DND-41 (cell line): Measurements from ENCODE around the gene FTO.
A peak's percentile ranks its signal among the peaks of the same experiment; 100 is the strongest.

ENCODE experiments used
- ATAC-seq: fragments of 200-7000 bp; cut with Tn5 transposase; 3 replicates; pipeline ENCODE4 v1.9.1; 2021; ENCODE audit warnings: low read depth; ENCODE audit not compliant: insufficient read depth
- DNase-seq: peaks from one replicate; pipeline ENCODE4 v3.0.0-alpha.2; 2020
- H2AFZ ChIP-seq: 2 replicates; pipeline ENCODE4 v1.6.0; 2012; ENCODE audit warnings: low read depth, low read length
- H3K27ac ChIP-seq: 2 replicates; pipeline ENCODE4 v1.5.1; 2012; ENCODE audit warnings: low read length, inconsistent platforms
- H3K27me3 ChIP-seq: fragments of 200-600 bp; sonication (generic); 2 replicates; pipeline ENCODE4 v1.6.0; 2012; ENCODE audit warnings: low read length, mild to moderate bottlenecking, inconsistent platforms; ENCODE audit not compliant: insufficient read depth, poor library complexity
- H3K36me3 ChIP-seq: 2 replicates; pipeline ENCODE4 v1.5.1; 2012; ENCODE audit warnings: low read length, inconsistent platforms; ENCODE audit not compliant: insufficient read depth
- H3K4me1 ChIP-seq: 2 replicates; pipeline ENCODE4 v1.5.1; 2012; ENCODE audit warnings: mild to moderate bottlenecking, low read length; ENCODE audit not compliant: insufficient read depth
- H3K4me2 ChIP-seq: 2 replicates; pipeline ENCODE4 v1.6.0; 2012; ENCODE audit warnings: mild to moderate bottlenecking, moderate library complexity, low read length, inconsistent platforms; ENCODE audit not compliant: insufficient read depth
- H3K4me3 ChIP-seq, 2 experiments: fragments of 200-600 bp in 1 of 2; shearing (Covaris generic) in 1 of 2; 2 replicates each; pipeline ENCODE4 v1.5.1; 2012 to 2016; ENCODE audit warnings: inconsistent platforms in 2 of 2, low read length in 2 of 2, mild to moderate bottlenecking in 2 of 2, low read depth in 1 of 2, moderate library complexity in 1 of 2
- H3K79me2 ChIP-seq: 2 replicates; pipeline ENCODE4 v1.6.0; 2012; ENCODE audit warnings: low read length, inconsistent platforms; ENCODE audit not compliant: insufficient read depth
- H3K9ac ChIP-seq: 2 replicates; pipeline ENCODE4 v1.6.0; 2012; ENCODE audit warnings: low read depth, mild to moderate bottlenecking, inconsistent platforms, low read length, moderate library complexity
- H3K9me3 ChIP-seq: 2 replicates; pipeline ENCODE4 v1.5.1; 2012; ENCODE audit warnings: low read length, moderate library complexity, mild to moderate bottlenecking, inconsistent platforms; ENCODE audit not compliant: insufficient read depth, severe bottlenecking
- H4K20me1 ChIP-seq: 2 replicates; pipeline ENCODE4 v1.6.0; 2012; ENCODE audit warnings: low read length; ENCODE audit not compliant: insufficient read depth
- EZH2 ChIP-seq: IDR thresholded peaks from 3 replicates; pipeline ENCODE4 v1.6.1; 2012; ENCODE audit warnings: borderline replicate concordance, low read depth, mild to moderate bottlenecking, moderate library complexity, low read length, inconsistent platforms; ENCODE audit not compliant: severe bottlenecking
- TF ChIP-seq, protein P1 (sequence below): IDR thresholded peaks from 2 replicates; pipeline ENCODE4 v1.5.1; 2012; ENCODE audit warnings: borderline replicate concordance, low read length, moderate library complexity, mild to moderate bottlenecking; ENCODE audit not compliant: poor library complexity, severe bottlenecking; ENCODE audit errors: extremely low read depth

Gene FTO

DNA sequence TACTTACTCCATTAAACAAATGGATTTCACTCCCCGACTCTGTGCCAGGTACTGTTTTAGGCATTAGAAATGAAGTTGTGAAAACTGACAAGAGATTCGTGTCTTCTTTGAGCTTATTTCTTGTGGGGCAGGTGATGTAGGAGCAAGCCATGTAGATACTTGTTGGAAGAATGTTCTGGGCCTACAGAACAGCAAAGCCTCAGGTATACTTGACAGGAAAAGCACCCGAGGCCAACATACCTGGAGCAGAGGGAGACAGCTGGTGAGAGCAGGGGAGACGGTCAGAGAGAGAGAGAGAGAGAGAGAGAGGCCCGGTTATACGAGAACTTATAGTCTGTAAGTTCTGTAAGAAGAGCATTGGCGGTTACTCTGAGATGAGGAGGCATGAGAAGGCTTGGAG lies 110.8 kb downstream of the FTO start:
- H3K4me1 ChIP-seq: peaks cover 9% of the 10 kb centered on the region
- H3K4me2 ChIP-seq: no peak overlapping the region
- no peak overlapping the region for H3K9ac ChIP-seq
- DNase-seq: no peak
- H3K36me3 ChIP-seq: peaks cover 48% of the 10 kb centered on the region
- no peaks in the 10 kb centered on the region for H3K27me3 ChIP-seq
- H3K9me3 ChIP-seq: no peaks in the 10 kb centered on the region
- H2AFZ ChIP-seq: no peak overlapping the region
- TF ChIP-seq EZH2: no peak
- TF ChIP-seq, protein P1, sequence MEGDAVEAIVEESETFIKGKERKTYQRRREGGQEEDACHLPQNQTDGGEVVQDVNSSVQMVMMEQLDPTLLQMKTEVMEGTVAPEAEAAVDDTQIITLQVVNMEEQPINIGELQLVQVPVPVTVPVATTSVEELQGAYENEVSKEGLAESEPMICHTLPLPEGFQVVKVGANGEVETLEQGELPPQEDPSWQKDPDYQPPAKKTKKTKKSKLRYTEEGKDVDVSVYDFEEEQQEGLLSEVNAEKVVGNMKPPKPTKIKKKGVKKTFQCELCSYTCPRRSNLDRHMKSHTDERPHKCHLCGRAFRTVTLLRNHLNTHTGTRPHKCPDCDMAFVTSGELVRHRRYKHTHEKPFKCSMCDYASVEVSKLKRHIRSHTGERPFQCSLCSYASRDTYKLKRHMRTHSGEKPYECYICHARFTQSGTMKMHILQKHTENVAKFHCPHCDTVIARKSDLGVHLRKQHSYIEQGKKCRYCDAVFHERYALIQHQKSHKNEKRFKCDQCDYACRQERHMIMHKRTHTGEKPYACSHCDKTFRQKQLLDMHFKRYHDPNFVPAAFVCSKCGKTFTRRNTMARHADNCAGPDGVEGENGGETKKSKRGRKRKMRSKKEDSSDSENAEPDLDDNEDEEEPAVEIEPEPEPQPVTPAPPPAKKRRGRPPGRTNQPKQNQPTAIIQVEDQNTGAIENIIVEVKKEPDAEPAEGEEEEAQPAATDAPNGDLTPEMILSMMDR: no peak
- H3K27ac ChIP-seq: no peak overlapping the region
- H3K4me3 ChIP-seq: no peak overlapping the region
- no peaks in the 10 kb centered on the region for H4K20me1 ChIP-seq
- ATAC-seq: no peak
- H3K79me2 ChIP-seq: peaks cover 2% of the 10 kb centered on the region; the same call in 1 of the 2 replicates

DNA sequence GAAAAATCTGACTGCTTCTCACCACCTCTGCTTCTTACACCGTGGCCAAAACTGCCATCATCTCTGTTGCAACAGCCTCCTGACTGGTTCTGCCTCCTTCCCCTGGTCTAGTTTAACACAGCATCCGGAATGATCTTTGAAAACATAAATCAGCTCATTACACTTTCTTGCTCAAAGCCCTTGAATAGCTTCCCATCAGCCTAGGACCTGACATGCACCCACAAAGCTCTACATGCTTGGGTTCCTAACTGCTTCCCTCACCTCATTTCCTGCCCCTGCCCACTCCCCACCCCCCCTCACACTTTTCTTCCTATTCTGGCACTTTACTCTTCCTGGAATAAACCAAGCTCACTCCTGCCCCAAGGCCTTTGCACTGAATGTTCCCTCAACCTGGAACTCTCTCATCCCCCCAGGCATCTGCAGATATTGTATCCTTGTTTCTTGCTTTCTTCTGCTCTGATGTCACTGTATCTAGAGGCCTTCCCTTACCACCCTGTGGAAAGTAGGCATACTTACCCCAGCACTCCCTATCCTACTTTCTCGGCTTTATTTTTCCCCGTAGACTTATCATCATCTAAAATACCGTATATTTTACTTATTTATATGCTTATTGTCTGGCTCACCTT lies 112.4 kb downstream of the FTO start:
- Histone ChIP-seq H3K4me1 (peaks cover 9% of the 10 kb centered on the region), H3K9ac (no peak overlapping the region), H3K9me3 (no peaks in the 10 kb centered on the region), H3K36me3 (peaks cover 37% of the 10 kb centered on the region), H3K4me3 (no peak overlapping the region), H3K4me2 (no peak overlapping the region), H3K79me2 (peaks cover 2% of the 10 kb centered on the region; the same call in 1 of the 2 replicates), H4K20me1 (no peaks in the 10 kb centered on the region), H3K27me3 (no peaks in the 10 kb centered on the region), H2AFZ (no peak overlapping the region), H3K27ac (peak overlapping the region; percentile 17)
- ATAC-seq: 0 out of 3 replicates have a peak, but pooled peaks have one; percentile 61
- peak; percentile 12 for DNase-seq
- no peak for TF ChIP-seq EZH2
- TF ChIP-seq, protein P1: no peak

DNA sequence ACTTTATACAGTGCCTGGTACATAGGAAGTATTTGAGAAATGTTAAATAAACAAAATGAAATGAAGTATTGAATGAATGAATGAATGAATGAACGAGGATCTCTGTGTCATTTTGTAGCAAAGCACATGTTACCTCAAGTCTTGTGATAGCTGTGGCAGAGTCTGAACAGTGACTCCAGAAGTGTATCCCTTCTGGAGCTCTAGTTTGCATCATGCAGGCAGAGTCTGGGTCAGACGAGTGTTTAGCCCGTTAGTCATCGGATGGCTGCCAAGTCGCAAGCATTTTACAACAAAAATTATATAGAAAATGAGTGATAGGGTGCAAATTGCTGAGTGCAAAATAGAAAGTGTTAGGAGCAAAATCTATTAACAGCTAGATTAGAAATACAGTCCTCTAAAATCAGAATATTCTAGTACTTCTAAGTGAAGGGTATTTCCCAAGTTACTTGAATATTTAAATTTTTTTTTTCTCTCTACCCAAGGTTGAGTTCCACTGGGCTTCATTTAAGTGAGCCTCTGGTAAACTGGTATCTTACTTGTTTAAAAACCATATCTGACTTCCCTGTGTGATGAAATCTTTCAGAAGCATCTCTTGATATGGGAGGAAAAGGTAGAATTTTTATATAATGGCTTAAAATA lies 113.3 kb downstream of the FTO start:
- Histone ChIP-seq H3K79me2 (peaks cover 2% of the 10 kb centered on the region; the same call in 1 of the 2 replicates), H3K4me3 (no peak overlapping the region), H3K4me2 (no peak overlapping the region), H3K4me1 (peaks cover 15% of the 10 kb centered on the region), H3K9ac (no peak overlapping the region), H2AFZ (no peak overlapping the region), H3K27ac (no peak overlapping the region), H3K36me3 (peaks cover 29% of the 10 kb centered on the region), H4K20me1 (no peaks in the 10 kb centered on the region), H3K27me3 (no peaks in the 10 kb centered on the region), H3K9me3 (no peaks in the 10 kb centered on the region)
- DNase-seq (no peak), ATAC-seq (no peak)
- no peak for TF ChIP-seq EZH2

DNA sequence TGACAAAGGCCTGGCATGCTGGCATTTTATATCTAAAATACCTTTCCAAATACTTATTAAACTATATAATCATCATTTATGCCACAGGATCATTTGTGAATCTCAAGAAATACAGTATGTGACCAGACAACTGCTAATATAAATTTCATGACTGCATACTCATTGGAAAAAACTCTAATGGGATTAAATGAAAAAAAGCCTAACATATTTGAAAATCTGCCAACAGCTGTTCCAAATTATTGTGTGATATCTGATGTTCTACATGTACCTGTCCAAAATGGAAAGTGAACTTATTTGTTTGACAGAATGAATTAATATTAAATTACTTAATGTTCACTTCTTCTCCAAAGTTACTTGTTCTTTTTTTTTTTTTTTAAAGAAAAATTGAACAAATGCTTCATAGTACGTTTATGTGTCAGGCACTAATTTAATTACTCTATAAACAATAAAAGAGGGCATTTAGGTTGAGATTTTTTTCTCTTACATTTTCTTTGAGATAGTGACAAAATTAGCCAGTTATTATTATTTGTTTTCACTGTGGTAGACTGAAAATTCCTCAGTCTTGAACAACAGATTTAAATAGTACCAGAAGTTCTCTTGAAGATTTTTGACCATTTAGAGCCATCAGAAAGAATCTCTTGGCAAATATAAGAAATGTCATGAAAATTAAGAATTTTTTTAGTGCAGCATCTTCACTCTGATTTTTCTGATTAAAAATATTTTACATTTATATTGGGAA lies 114.0 kb downstream of the FTO start:
- no peaks in the 10 kb centered on the region for H3K27me3 ChIP-seq
- no peak overlapping the region for H2AFZ ChIP-seq
- no peak for DNase-seq
- no peak for ATAC-seq
- no peak overlapping the region for H3K9ac ChIP-seq
- H3K4me3 ChIP-seq: no peak overlapping the region
- no peaks in the 10 kb centered on the region for H3K9me3 ChIP-seq
- H3K79me2 ChIP-seq: peaks cover 2% of the 10 kb centered on the region; the same call in 1 of the 2 replicates
- no peak overlapping the region for H3K27ac ChIP-seq
- no peak for TF ChIP-seq EZH2
- TF ChIP-seq, protein P1: no peak
- peaks cover 22% of the 10 kb centered on the region for H3K4me1 ChIP-seq
- no peak overlapping the region for H3K4me2 ChIP-seq
- H4K20me1 ChIP-seq: no peaks in the 10 kb centered on the region
- H3K36me3 ChIP-seq: peaks cover 26% of the 10 kb centered on the region
